Epidermal melanocyte (primary cell): Measurements from ENCODE around the gene PPARG.
"Not testable (repeated sequence)": the region's sequence is repeated elsewhere in the genome, so short reads cannot be mapped to it uniquely, and the experiment has no call there.

Source experiments
- DNase-seq: peaks from one replicate; pipeline ENCODE4 v3.0.0; 2011; ENCODE audit warnings: low spot score; ENCODE audit not compliant: insufficient read length

PPARG gene

GRCh38 chr3:12278566-12278965, 10.3 kb upstream of the PPARG start:
- DNase-seq: no peak

GRCh38 chr3:12279591-12280326, 9.1 kb upstream of the PPARG start:
- DNase-seq: no peak

- DNase-seq: no peak
Observed at GRCh38 chr3:12280357-12280806, 8.5 kb upstream of the PPARG start.

GRCh38 chr3:12284591-12284990, 4.3 kb upstream of the PPARG start:
- DNase-seq: no peak

- no peak for DNase-seq
Observed at GRCh38 chr3:12285003-12285555, 3.8 kb upstream of the PPARG start.

- DNase-seq: not testable (repeated sequence)
Observed at GRCh38 chr3:12285779-12286178, 3.1 kb upstream of the PPARG start.

GRCh38 chr3:12286504-12286903, 2.4 kb upstream of the PPARG start:
- DNase-seq: no peak

GRCh38 chr3:12286927-12287726, 1.7 kb upstream of the PPARG start:
- no peak for DNase-seq

GRCh38 chr3:12287727-12288181, 1.1 kb upstream of the PPARG start:
- peak; percentile 36 for DNase-seq

GRCh38 chr3:12289524-12289923, 654 bp downstream of the PPARG start:
- no peak for DNase-seq

- no peak for DNase-seq
Observed at GRCh38 chr3:12292770-12293169, 3.9 kb downstream of the PPARG start.

- no peak for DNase-seq
Observed at GRCh38 chr3:12294885-12295580, 6.2 kb downstream of the PPARG start.

GRCh38 chr3:12296511-12296910, 7.6 kb downstream of the PPARG start:
- no peak for DNase-seq

GRCh38 chr3:12299026-12299425, 10.2 kb downstream of the PPARG start:
- DNase-seq: no peak

GRCh38 chr3:12300137-12300536, 11.3 kb downstream of the PPARG start:
- no peak for DNase-seq

- DNase-seq: no peak
Observed at GRCh38 chr3:12301031-12301430, 12.2 kb downstream of the PPARG start.

- no peak for DNase-seq
Observed at GRCh38 chr3:12301513-12301912, 12.6 kb downstream of the PPARG start.

- DNase-seq: no peak
Observed at GRCh38 chr3:12302564-12302963, 13.7 kb downstream of the PPARG start.

GRCh38 chr3:12303534-12303933, 14.7 kb downstream of the PPARG start:
- DNase-seq: no peak

GRCh38 chr3:12303993-12304392, 15.1 kb downstream of the PPARG start:
- DNase-seq: no peak

GRCh38 chr3:12307136-12307535, 18.3 kb downstream of the PPARG start:
- no peak for DNase-seq

GRCh38 chr3:12308517-12308916, 19.6 kb downstream of the PPARG start:
- no peak for DNase-seq
